8988T (cell line): Measurements from ENCODE around the gene NME2.

Experiments used
- DNase-seq: peaks from one replicate; pipeline ENCODE4 v3.0.0; 2011

The NME2 gene

DNA sequence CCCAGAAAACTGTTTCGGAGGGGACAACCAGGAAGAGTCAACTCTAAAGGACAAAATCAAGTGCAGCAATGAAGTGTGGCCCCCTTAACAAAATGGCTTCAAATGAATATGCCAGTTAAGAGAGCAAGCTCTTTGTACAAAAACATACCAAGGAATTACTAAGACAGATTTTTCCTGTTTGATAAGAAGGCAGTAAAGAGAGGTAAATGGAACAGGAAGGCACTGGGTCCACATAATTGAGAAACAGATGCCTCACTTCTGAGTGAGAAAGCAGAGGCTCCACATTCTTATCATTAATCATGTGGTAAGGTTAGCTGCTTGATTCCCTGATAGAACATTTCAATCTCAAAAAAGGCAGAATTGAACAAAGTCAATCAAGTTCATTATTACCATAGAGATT lies 48.7 kb downstream of the NME2 start:
- no peak for DNase-seq

DNA sequence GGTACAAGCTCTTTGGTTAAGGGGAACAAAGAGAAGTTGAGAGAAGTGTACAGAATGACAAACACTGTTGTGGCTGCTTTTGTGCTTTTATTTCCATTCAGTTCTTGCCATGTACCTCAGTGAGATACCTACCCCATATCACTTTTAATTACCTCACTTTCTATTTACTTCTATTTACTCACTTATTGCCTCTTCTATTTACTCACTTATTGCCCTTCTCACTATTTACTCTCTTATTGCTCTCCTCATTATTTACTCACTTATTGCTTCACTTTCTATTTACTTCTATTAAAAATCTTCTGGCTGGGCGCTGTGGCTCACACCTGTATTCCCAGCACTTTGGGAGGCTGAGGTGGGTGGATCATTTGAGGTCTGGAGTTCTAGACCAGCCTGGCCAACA lies 51.7 kb downstream of the NME2 start:
- no peak for DNase-seq

DNA sequence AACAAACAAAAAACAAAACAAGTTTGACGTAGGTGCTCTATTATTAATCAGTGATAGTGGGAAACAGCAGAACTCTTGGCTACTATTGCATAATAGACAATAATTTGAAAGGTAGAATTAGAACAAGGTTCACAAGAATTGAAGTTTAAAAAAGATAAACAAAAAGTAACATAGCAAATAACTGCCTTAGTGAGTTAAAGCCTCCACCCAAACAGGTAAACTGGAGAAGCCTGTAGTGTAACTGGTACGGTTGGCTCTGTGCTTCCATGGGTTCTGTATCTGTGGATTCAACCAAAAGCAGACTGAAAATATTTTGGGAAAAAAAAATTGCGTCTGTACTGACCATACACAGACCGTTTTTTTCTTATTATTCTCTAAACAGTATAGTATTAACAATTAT lies 55.1 kb downstream of the NME2 start:
- no peak for DNase-seq
